Keratinocyte (primary cell): ENCODE results near the gene BRCA2.

Source experiments
- CTCF ChIP-seq, 3 experiments: IDR thresholded peaks in 1 of 3; conservative IDR thresholded peaks in 1 of 3; optimal IDR thresholded peaks in 1 of 3; 2 replicates in 2 of 3; 3 replicates in 1 of 3; pipeline versions ENCODE3 to v1.5.1; 2011; ENCODE audit warnings: low read length in 3 of 3, mild to moderate bottlenecking in 3 of 3, moderate library complexity in 2 of 3, control low read depth in 1 of 3, inconsistent platforms in 1 of 3; ENCODE audit not compliant: insufficient read depth in 2 of 3; ENCODE audit errors: extremely low read depth in 1 of 3
- EZH2 ChIP-seq: IDR thresholded peaks from one replicate; pipeline ENCODE4 v1.6.1; 2012; ENCODE audit warnings: inconsistent platforms, mild to moderate bottlenecking, low read length, moderate library complexity

- TF ChIP-seq CTCF (optimal IDR thresholded peaks at IDR 0.05 in 1 of 3, IDR thresholded peaks at IDR 0.05 in 1 of 3, conservative IDR thresholded peaks at IDR 0.05 in 1 of 3; ENCODE audit: extremely low read depth in 1 of 3, insufficient read depth in 2 of 3, low read length in 3 of 3) (no peak), EZH2 (no peak)
Observed at GRCh38 chr13:32316501-32316900, 1.2 kb downstream of the BRCA2 start.
